SH-SY5Y (cell line): ENCODE results near the gene AKAP10.

Experiments used
- GATA2 ChIP-seq: IDR thresholded peaks from 2 replicates; pipeline ENCODE4 v1.6.1; 2011; ENCODE audit warnings: mild to moderate bottlenecking, low read depth, low read length
- GATA3 ChIP-seq: IDR thresholded peaks from 2 replicates; pipeline ENCODE4 v1.6.1; 2011; ENCODE audit warnings: low read depth, mild to moderate bottlenecking, low read length, moderate library complexity

GRCh38 chr17:19996086-19996485 is 18.5 kb upstream of the AKAP10 start:
- TF ChIP-seq GATA3 (no peak), GATA2 (no peak)
